DMS 273 (cell line): ENCODE measurements around the gene CFAP46.
A peak's percentile ranks its signal among the peaks of the same experiment; 100 is the strongest.
"Not testable (repeated sequence)": the region's sequence is repeated elsewhere in the genome, so short reads cannot be mapped to it uniquely, and the experiment has no call there.

Experiments
- DNase-seq: peaks from one replicate; lab custom pipeline; 2025; ENCODE audit not compliant: unreplicated experiment; lab: John Stamatoyannopoulos, UW

CFAP46 gene

DNA sequence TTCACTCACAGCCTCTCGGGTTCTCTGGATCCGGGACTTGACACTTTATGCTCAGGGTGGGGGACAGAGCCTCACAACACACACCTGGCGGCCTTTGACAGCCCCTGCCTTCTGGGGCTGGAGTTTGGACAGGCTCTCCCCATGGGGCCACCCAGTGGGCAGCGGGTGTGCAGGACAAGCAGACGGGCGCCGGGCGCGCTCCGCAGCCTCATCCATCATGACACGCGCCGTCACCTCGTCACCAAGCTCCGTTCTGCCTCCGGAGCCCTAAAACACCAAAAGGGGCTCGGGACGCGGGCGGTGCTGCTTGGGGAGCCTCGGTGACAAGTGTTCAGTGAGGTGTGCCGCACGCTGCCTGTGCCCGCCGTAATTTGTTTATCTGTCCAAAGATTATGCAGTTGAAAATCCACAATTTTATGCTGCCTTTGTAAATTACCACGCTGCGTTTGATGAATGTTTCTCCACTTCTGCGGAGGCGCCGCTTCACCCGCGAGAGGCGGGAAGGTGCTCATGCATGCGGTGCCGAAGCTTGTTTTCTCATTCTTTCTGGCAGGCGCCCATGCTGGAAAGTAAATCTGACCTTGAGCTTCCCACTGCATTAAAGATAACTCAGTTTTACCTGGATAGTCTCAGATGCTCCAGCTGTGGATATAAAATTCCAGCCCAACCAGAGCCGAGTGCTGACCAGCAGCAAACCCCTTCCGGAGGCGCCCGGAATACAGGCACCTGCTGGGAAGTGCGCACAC lies 162.6 kb downstream of the CFAP46 start:
- no peak for DNase-seq

- DNase-seq, result no peak
These were observed 164.9 kb downstream of the CFAP46 start for GRCh38 chr10:132777441-132777840.

GRCh38 chr10:132776821-132777220 lies 165.5 kb downstream of the CFAP46 start:
- no peak for DNase-seq

- DNase-seq, result no peak
These were observed 166.2 kb downstream of the CFAP46 start for GRCh38 chr10:132776186-132776585.

- peak; percentile 21 for DNase-seq
These were observed 167.2 kb downstream of the CFAP46 start for GRCh38 chr10:132774902-132775863.

DNA sequence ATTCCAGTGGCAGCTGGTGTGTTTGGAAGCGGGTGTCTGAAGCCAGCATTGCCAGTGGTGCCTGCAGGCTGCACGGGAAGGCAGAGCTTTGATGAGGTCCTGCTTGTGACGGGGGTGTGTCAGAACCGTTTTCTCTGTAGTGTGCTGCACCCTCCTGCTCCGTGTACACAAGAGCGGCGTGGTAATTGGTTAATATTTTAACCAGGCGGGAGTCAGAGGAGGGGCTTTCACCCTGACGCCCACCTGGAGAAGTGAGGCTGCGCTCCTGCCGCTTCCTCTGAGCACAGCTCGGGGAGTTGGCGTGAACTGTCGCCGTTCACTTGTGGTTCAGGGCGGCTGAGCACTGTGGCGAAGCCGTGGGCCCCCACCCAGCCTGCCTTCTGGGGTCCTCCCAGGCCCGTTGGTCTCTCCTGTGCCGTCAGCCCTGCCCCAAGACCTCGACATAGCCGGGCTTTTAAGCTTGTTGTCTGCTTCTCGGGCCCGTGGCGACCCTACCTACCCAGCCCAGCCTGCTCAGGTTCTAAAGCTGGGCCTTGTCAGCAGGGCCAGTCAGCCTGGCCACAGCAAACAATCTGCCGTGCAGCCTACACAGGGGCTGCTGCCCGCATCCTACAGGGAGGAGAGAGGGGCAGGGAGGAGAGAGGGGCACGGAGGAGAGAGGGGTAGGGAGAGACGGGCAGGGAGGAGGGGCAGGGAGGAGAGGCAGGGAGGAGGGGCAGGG lies 168.0 kb downstream of the CFAP46 start:
- no peak for DNase-seq

DNA sequence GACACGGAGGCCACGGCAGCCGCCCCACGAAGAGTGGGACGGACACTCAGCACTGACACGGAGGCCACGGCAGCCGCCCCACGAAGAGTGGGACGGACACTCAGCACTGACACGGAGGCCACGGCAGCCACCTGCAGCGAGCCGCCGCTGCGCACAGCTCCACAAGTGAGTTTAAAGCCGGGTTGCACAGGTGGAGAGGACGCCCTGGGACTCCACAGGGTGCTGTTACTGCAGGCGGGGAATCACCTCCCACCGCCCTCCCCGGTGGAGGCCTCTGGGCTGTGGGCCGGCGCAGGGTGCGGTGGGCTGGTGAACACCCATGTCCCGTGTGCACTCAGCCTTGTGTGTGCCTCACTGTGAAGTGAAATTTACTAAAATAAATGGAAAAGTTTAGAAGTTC lies 169.6 kb downstream of the CFAP46 start:
- DNase-seq, result not testable (repeated sequence)

DNA sequence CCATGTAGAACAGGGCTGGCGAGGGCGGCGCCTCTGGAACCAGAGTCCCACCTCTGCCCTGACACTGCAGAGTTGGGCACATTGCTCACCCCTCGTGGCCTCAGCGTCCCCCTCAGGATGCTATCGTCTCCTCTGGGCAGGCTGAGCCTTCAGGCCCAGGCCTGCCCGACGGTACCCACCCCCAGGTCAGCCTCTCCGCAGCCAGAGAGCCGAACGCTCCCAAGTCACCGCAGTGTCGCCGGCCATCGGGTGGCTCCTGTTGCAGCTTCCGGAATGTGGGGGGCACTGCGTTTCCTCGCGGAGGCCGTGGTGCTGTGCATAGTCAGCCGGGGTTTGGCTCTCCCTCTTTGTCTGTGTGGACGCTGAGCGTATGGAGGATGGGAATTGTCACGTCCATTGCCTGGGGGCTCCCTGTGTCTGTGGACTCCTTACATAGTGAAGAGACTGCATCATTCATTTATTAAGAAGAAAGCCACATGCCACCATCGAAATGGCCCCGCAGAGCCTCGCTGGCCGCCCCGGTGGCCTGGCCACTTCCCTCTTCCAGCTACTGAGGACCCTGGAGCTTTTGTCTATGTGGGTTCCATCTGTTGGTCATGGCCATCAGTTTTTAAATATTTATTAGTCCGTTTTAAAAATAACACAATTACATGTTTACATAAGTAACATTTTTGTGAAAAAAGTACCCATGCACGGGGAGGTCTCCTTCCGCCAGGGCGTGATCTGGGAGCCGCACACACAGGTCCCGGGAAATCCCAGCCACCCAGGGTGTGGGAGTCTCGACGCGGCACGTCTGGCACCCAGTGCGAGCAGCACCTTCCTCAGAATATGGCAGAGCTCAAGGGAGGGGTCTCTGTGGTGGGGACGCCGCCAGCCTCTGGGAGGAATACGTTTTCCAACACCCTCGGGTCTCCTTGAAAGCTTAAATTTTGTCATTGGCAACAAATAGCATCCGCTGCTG lies 172.0 kb downstream of the CFAP46 start:
- DNase-seq, result no peak

DNA sequence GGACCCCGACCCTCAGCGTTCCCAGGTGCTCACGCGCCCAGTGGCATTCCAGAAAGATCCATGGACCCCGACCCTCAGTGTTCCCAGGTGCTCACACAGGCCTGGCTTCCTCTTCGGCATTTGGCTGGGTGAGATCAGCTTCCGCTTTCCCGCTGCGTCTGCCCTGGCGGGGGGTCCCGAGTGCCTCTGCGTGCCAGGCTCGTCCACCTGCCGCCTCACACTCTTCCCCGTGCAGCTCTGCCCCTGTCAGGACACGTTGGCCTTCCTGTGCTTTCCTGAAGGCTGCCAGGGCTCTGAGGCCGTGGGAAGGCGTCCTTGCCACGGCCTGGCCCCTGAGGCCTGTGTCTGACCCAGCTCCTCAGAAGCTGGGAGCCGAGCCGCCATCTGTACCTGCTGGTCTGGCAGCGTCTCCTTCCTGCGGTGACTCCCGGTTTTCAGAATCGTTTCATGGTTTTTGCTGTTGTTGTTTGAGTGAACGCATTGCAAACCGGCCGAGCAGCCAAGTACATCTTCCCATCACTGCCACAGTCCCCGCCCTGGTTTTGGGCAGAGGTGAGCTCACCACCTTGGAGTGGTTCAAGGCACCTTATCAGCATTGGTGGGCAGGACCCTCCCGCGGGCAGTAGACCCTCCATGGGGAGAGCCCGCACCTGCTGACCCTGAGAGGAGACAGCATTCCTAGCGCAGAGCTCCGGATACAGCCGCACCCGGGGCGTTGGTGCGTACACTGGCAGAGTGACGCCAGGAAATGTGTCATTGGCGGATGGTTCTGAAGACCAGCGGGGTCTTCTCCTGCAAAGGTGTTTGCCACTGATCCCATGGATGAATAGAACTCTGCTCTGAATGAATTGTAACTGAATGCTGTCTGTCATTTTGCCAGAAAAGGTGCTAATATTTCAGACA lies 173.8 kb downstream of the CFAP46 start:
- DNase-seq, result no peak

DNA sequence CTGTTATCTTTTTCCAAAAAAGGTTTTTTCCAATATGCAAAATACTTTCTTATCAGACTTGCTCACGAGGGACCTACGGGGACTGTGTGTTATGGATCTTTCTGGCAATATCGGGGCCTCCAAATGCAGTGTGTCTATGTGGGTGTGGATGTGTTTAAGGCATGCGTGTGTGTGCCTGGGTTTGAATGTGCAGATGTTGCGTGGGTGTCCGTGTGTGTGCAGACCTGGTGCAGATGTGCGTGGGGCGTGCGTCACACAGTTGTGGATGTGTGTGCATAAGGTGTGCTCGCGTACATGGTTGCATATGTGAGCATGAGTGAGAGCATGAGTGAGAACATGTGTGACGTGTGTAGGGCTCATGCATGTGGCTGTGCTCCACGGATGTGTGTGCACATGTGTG lies 176.1 kb downstream of the CFAP46 start:
- no peak for DNase-seq

DNA sequence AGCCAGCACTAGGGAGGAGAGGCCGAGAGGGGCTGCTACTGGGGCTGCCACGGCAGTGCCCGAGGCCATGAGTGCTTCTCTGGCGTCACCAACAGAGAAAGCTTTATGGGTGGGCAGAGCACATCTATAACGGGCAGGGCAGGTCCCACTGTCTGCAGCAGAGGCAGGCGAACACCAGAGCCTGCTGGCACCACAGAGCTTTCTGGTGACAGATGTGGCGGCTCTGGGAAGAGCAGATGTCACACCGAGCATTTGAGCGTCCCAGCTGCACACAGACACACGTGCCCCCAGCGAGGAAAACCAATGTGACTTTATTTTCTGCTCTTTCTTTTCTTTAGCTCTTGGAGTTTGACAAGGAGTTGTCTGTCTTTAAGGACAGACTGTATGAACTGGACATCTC lies 176.9 kb downstream of the CFAP46 start:
- peak; percentile 62 for DNase-seq

DNA sequence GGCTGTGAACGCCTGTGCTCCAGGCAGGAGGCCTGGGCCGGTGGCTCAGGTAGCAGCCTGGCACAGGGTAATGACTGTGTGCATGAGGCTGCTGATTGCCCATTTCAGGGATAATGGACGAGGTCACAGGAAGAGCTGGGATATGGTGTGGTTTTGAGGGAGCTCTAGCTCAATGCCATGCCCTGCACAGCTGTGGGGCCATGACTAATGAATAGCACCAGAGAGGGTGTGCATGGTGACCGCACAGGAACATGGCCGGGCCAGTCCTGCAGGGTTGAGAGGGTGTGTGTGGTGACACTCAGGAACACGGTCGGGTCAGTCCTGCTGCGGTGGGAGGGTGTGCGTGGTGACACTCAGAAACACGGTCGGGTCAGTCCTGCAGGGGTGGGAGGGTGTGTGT lies 178.3 kb downstream of the CFAP46 start:
- DNase-seq, result no peak

DNA sequence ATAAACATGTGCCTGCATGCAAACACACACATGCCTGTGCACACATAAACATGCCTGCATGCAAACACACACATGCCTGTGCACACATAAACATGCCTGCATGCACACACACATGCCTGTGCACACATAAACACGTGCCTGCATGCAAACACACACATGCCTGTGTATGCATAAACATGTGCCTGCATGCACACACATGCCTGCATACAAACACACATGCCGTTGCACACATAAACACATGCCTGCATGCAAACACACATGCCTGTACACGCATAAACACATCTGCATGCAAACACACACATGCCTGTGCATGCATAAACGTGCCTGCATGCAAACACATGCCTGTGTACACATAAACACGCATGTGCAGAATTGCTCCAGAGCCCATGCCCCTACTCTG lies 178.8 kb downstream of the CFAP46 start:
- no peak for DNase-seq

DNA sequence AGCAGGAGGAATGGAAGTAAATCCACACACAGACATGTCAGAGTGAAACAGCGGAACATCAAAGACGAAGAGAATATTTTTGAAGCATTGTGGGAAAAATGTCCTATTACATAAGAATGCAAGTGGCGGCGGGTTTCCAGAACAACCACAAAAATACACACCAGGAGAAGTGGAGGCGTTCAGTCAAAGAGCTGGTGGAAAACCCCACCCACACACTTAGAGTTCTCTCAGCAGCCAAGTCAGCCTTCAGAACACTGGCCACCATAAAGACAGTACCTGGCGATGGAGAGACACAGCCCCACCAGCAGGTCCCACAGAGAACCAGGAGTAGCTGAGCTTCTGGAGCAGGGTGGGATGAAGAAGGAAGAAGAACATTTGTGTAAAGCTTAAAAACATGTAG lies 180.1 kb downstream of the CFAP46 start:
- DNase-seq, result no peak

GRCh38 chr10:132761395-132762060 lies 180.8 kb downstream of the CFAP46 start:
- no peak for DNase-seq

DNA sequence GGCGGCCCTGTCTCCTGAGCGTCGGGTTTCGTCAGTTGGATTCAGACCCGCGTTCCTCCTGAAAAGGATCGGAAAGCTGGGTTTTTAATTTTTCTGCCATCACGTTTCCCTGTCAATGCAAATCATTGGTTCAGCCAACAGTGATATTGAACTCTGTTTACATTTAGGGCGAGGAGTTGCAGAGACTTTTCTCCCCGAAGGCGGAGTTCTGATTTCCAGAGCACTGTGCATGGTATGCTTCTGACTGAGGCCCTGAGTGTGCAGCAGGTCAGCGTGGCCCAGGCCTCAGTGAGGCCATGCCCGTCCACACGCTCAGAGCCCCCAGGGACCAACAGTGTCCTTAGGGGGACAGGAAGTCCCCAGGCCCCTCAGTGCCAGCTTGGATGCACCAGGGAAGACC lies 183.5 kb downstream of the CFAP46 start:
- no peak for DNase-seq
